Thyroid gland (tissue), 4 donors: ENCODE results near the gene FAM72A. TPM values are rescaled to one million over a fixed set of nuclear protein-coding genes. Genes with fewer than 3 reads are reported as not detected.

Experiments
- DNase-seq, 2 donors: peaks; one replicate each; pipeline ENCODE4 v3.0.0-alpha.2; 2019
- H3K27ac ChIP-seq, 3 donors: fragments of 200-600 bp; sonication (generic); 1 replicate in 2 of 3; 2 replicates in 1 of 3; pipeline ENCODE4 v1.5.1; 2016 to 2019; ENCODE audit warnings: mild to moderate bottlenecking in 1 of 3, moderate library complexity in 1 of 3
- H3K27me3 ChIP-seq: fragments of 200-600 bp; sonication (generic); one replicate; pipeline ENCODE4 v1.5.1; 2019
- H3K36me3 ChIP-seq, 2 donors: fragments of 200-600 bp; sonication (generic); one replicate each; pipeline ENCODE4 v1.5.1; 2016 to 2019
- H3K4me1 ChIP-seq, 2 donors: fragments of 200-600 bp; sonication (generic); one replicate each; pipeline ENCODE4 v1.5.1; 2017 to 2019
- H3K4me3 ChIP-seq, 3 donors: fragments of 200-600 bp; sonication (generic); replicated peaks in 1 of 3; 1 replicate in 2 of 3; 2 replicates in 1 of 3; pipeline ENCODE4 v1.5.1; 2016; ENCODE audit warnings: mild to moderate bottlenecking in 1 of 3
- H3K9me3 ChIP-seq: fragments of 200-600 bp; sonication (generic); one replicate; pipeline ENCODE4 v1.5.1; 2017
- POLR2A ChIP-seq, 2 donors: fragments of 450-650 bp; IDR thresholded peaks; one replicate each; pipeline ENCODE4 v1.6.1; 2017; ENCODE audit warnings: antibody characterized with exemption in 2 of 2, mild to moderate bottlenecking in 2 of 2, moderate library complexity in 1 of 2
- WGBS, 2 donors: methylation state at CpG; one replicate each; pipeline ENCODE4 v1.1.5; 2017; 5-methylcytosine and 5-hydroxymethylcytosine counted together
- intact Hi-C: fragments of 100-400 bp; cut with DNase I; formaldehyde crosslinking; loops from one replicate; pipeline ENCODE4 v1.15.1; 2023
- total RNA-seq, 4 donors: library from RNA; depleted of rRNA; stranded (reverse); fragments of >200 nt; gene quantifications; one replicate each; pipeline ENCODE4 v1.2.3, GENCODE V29; 2016
- TF ChIP-seq, protein P1 (sequence below), 6 experiments: fragments of 200-600 bp in 3 of 6; fragments of 450-650 bp in 3 of 6; sonication (generic) in 3 of 6; IDR thresholded peaks; one replicate each; pipeline ENCODE4 v1.5.1; 2016 to 2019; ENCODE audit warnings: antibody characterized with exemption in 6 of 6, mild to moderate bottlenecking in 2 of 6, inconsistent platforms in 1 of 6, moderate library complexity in 1 of 6

The FAM72A gene
- total RNA-seq, 4 donors from 2014 or later, result not detected

DNA sequence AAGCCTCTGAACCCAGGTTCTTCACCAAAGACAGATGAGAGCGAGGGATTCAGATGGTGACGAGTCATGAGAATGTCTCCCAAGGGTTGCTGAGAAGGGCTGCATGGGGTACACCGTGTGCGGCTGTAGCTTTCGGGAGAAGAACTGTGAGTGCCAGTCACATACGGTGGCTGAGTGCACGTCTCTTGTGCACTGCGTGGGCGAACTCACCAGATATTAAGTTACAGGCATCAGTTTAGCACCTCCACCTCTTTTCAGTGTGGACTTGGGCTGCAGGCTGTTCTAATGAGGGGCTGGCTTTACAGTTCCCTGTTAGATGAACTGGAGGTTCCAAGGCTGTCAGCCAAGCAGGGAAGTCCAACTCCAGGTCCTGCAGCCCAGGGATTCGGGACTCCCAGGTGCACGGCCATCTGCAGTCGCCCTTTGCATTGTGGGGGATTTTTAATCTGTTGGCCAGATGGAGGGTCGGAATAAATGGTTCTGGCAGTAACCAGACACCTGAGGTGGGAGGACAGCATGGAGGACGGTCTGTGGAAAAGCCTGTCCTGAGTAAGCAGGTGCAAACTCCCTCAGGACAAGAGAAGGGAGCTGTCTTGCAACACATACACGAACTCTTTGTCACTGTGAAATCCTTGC is 59.0 kb downstream of the FAM72A start:
- intact Hi-C loops, result no loop called here
- Histone ChIP-seq H3K36me3 (no peaks in the 10 kb centered on the region), H3K27ac (no peak overlapping the region), H3K4me3 (no peak overlapping the region), H3K4me1 (no peaks in the 10 kb centered on the region), H3K27me3 (no peaks in the 10 kb centered on the region), H3K9me3 (no peaks in the 10 kb centered on the region)
- TF ChIP-seq, protein P1, sequence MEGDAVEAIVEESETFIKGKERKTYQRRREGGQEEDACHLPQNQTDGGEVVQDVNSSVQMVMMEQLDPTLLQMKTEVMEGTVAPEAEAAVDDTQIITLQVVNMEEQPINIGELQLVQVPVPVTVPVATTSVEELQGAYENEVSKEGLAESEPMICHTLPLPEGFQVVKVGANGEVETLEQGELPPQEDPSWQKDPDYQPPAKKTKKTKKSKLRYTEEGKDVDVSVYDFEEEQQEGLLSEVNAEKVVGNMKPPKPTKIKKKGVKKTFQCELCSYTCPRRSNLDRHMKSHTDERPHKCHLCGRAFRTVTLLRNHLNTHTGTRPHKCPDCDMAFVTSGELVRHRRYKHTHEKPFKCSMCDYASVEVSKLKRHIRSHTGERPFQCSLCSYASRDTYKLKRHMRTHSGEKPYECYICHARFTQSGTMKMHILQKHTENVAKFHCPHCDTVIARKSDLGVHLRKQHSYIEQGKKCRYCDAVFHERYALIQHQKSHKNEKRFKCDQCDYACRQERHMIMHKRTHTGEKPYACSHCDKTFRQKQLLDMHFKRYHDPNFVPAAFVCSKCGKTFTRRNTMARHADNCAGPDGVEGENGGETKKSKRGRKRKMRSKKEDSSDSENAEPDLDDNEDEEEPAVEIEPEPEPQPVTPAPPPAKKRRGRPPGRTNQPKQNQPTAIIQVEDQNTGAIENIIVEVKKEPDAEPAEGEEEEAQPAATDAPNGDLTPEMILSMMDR (IDR thresholded peaks at IDR 0.05), result no peak
- TF ChIP-seq POLR2A (IDR thresholded peaks at IDR 0.05), result no peak
- no peak for DNase-seq
- WGBS, 2 donors, result 92 to 96% methylated on average over 15 of the region's 15 CpGs

GRCh38 chr1:206142770-206143169 is 59.9 kb downstream of the FAM72A start:
- Histone ChIP-seq H3K4me1 (no peaks in the 10 kb centered on the region), H3K27me3 (no peaks in the 10 kb centered on the region), H3K27ac (no peak overlapping the region), H3K4me3 (no peak overlapping the region), H3K36me3 (no peaks in the 10 kb centered on the region), H3K9me3 (no peaks in the 10 kb centered on the region)
- DNase-seq, result no peak
- WGBS, 2 donors, result 81 to 85% methylated on average over 2 of the region's 2 CpGs
- TF ChIP-seq, protein P1 (IDR thresholded peaks at IDR 0.05), result no peak
- TF ChIP-seq POLR2A (IDR thresholded peaks at IDR 0.05), result no peak
- intact Hi-C loops, result no loop called here

DNA sequence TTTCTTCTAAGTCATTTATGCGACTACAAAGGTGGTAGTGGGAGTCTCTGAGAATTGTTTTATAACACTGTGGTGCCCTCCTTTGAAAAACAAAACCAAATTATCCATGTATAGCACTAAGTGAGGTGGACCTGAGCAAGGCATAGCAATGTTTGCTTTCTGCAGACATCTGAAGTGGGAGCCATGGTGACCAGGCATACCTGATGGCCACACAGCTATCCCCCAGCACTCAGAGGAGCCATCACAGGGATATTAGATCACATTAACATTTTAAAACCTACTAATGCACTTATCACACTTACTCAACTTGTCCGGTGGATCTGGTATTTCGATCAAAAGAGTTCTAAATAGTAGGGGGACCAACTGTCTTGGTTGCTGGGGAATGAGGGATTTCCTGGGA is 60.6 kb downstream of the FAM72A start:
- Histone ChIP-seq H3K4me3 (no peak overlapping the region), H3K27me3 (no peaks in the 10 kb centered on the region), H3K36me3 (no peaks in the 10 kb centered on the region), H3K27ac (no peak overlapping the region), H3K9me3 (no peaks in the 10 kb centered on the region), H3K4me1 (peaks cover 0 to under 1% of the 10 kb centered on the region in 2 donors)
- WGBS, 2 donors, result 58 to 69% methylated on average over 3 of the region's 3 CpGs
- DNase-seq, result peak in 1 of 2 donors; percentile 9
- no peak for TF ChIP-seq POLR2A (IDR thresholded peaks at IDR 0.05)
- TF ChIP-seq, protein P1 (IDR thresholded peaks at IDR 0.05), result no peak
- intact Hi-C loops, result no loop called here

DNA sequence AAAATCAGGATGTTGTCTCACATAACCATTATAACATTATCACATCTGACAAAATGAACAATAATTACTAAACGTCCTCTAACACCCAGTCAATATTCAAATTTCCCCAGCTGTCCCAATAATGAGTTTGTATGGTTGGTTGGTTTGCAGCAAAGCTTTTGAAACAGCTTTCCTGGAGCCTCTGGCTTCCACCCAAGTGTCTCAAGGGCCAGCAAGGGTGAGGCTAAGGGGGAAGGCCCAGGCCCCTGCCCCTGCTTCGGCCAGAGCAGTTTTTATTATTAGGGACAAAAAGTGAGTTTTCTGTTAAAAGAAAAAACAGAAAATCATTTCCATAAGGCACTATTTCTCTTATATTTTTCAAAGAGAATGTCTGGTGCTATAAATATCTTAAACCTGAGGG is 66.4 kb downstream of the FAM72A start:
- TF ChIP-seq POLR2A (IDR thresholded peaks at IDR 0.05), result no peak
- TF ChIP-seq, protein P1 (IDR thresholded peaks at IDR 0.05), result no peak
- H3K27ac ChIP-seq, result no peak overlapping the region
- intact Hi-C loops, result no loop called here
- no peaks in the 10 kb centered on the region for H3K9me3 ChIP-seq
- H3K4me1 ChIP-seq, result peaks cover 0 to 14% of the 10 kb centered on the region in 2 donors
- 19 to 25% methylated on average over 2 of the region's 2 CpGs for WGBS, 2 donors
- DNase-seq, result peak; percentile 83 to 84
- H3K4me3 ChIP-seq, result no peak overlapping the region
- H3K36me3 ChIP-seq, result no peaks in the 10 kb centered on the region
- H3K27me3 ChIP-seq, result no peaks in the 10 kb centered on the region

Other genes starting within 250 kb of the FAM72A start
- 10 to 100 TPM in 2 of 4 donors, 1 to 10 TPM in 2; 4.8 to 12.6 (median 8.7) TPM for gene RAB7B, start 199.4 kb downstream of the FAM72A start, total RNA-seq
- gene CTSE, start 178.9 kb downstream of the FAM72A start, total RNA-seq, result 10 to 100 TPM in 3 of 4 donors, 1 to 10 TPM in 1; 3.6 to 38.2 (median 19.0) TPM
- gene RHEX, start 149.7 kb downstream of the FAM72A start, total RNA-seq, result 1 to 10 TPM; 1.2 to 1.7 (median 1.6) TPM
- gene AVPR1B, start 85.5 kb downstream of the FAM72A start, total RNA-seq, result under 1 TPM in 3 of 4 donors, not detected in 1; 0.11 to 0.68 (median 0.38) TPM
- 10 to 100 TPM; 16.8 to 31.7 (median 24.6) TPM for gene SRGAP2, start 702 bp upstream of the FAM72A start, total RNA-seq